ENCODE results near the gene BRCC3. TPM values are rescaled to one million over a fixed set of nuclear protein-coding genes. Genes with fewer than 3 reads are reported as not detected.
A peak's percentile ranks its signal among the peaks of the same experiment; 100 is the strongest.
"Not testable (repeated sequence)": the region's sequence is repeated elsewhere in the genome, so short reads cannot be mapped to it uniquely, and the experiment has no call there.

Gene BRCC3
- total and polyA plus RNA-seq, 12 donors, result 4.9 to 20.3 (median 15.8) TPM

GRCh38 chrX:155144926-155145325 is 73.6 kb downstream of the BRCC3 start:
- intact Hi-C loops (cut with DNase I), result no loop called here
- TF ChIP-seq CTCF (IDR thresholded peaks at IDR 0.05), result no peak
- DNase-seq, result no peak
- no peaks in the 10 kb centered on the region for H3K36me3 ChIP-seq
- H3K4me3 ChIP-seq, result no peak overlapping the region
- H3K4me1 ChIP-seq, result no peaks in the 10 kb centered on the region
- H3K27me3 ChIP-seq, result peaks cover 0 to 4% (median 0%) of the 10 kb centered on the region in 7 donors
- 75 to 80% methylated on average over 4 of the region's 4 CpGs for WGBS, 2 donors
- ATAC-seq, result no peak
- H3K9me3 ChIP-seq, result no peaks in the 10 kb centered on the region
- no peak overlapping the region for H3K27ac ChIP-seq

- intact Hi-C loops (cut with DNase I); H3K4me1 ChIP-seq; H3K27ac ChIP-seq; DNase-seq; H3K9me3 ChIP-seq; H3K27me3 ChIP-seq; H3K4me3 ChIP-seq; H3K36me3 ChIP-seq: not testable (repeated sequence)
- peak in 7 of 8 donors; percentile 46 to 74 (median 57) for ATAC-seq
- WGBS, 2 donors, result 7% methylated on average over 1 of the region's 6 CpGs; no CpG with 5 or more reads in 1 of the 2 donors
Observed at GRCh38 chrX:155147612-155148011, 76.3 kb downstream of the BRCC3 start.

GRCh38 chrX:155148166-155148565 is 76.9 kb downstream of the BRCC3 start:
- H3K4me1 ChIP-seq, result not testable (repeated sequence)

GRCh38 chrX:155148724-155149537 is 77.6 kb downstream of the BRCC3 start:
- no peaks in the 10 kb centered on the region for H3K27me3 ChIP-seq
- H3K36me3 ChIP-seq, result no peaks in the 10 kb centered on the region
- peak in 7 of 9 donors; percentile 35 to 58 (median 38) for TF ChIP-seq CTCF (IDR thresholded peaks at IDR 0.05)
- WGBS, 2 donors, result 68% methylated on average over 7 of the region's 7 CpGs
- ATAC-seq (no peak), DNase-seq (no peak)
- no peak overlapping the region for H3K4me3 ChIP-seq
- H3K9me3 ChIP-seq, result peaks cover 0 to 5% (median 0%) of the 10 kb centered on the region in 11 donors
- intact Hi-C loops (cut with DNase I), result no loop called here
- H3K4me1 ChIP-seq, result no peaks in the 10 kb centered on the region
- H3K27ac ChIP-seq, result no peak overlapping the region

More at GRCh38 chrX:155148166-155148565, 76.9 kb downstream of the BRCC3 start:
- DNase-seq; H3K9me3 ChIP-seq; intact Hi-C loops (cut with DNase I); H3K4me3 ChIP-seq; H3K27me3 ChIP-seq; H3K36me3 ChIP-seq; H3K27ac ChIP-seq: not testable (repeated sequence)
- peak in 1 of 8 donors; percentile 13 for ATAC-seq
- no CpG with 5 or more reads among the region's 11 CpGs for WGBS, 2 donors

GRCh38 chrX:155169881-155170280 is 98.6 kb downstream of the BRCC3 start:
- no peak overlapping the region for H3K4me3 ChIP-seq
- DNase-seq (no peak), ATAC-seq (no peak)
- no peaks in the 10 kb centered on the region for H3K36me3 ChIP-seq
- H3K9me3 ChIP-seq, result no peaks in the 10 kb centered on the region
- H3K27me3 ChIP-seq, result no peaks in the 10 kb centered on the region
- intact Hi-C loops (cut with DNase I), result no loop called here
- no peak overlapping the region for H3K27ac ChIP-seq
- no peaks in the 10 kb centered on the region for H3K4me1 ChIP-seq
- no peak for TF ChIP-seq CTCF (IDR thresholded peaks at IDR 0.05)
- 34 to 40% methylated on average over 2 of the region's 2 CpGs for WGBS, 2 donors

Other genes starting within 250 kb of the BRCC3 start
- under 1 TPM in 3 of 10 donors, not detected in 7; 0.28 to 0.47 (median 0.28) TPM for gene SMIM9, start 236.8 kb upstream of the BRCC3 start, total RNA-seq
- gene SMIM9, start 236.8 kb upstream of the BRCC3 start, polyA plus RNA-seq, result not detected
- gene F8A1, start 185.2 kb upstream of the BRCC3 start, total RNA-seq, result 10 to 100 TPM; 16.1 to 34.3 (median 26.9) TPM
- gene F8A1, start 185.2 kb upstream of the BRCC3 start, polyA plus RNA-seq, result 10 to 100 TPM; 13.9 to 41.5 TPM
- 10 to 100 TPM; 21.6 to 92.4 (median 36.4) TPM for gene F8, start 48.8 kb upstream of the BRCC3 start, total RNA-seq
- gene F8, start 48.8 kb upstream of the BRCC3 start, polyA plus RNA-seq, result 10 to 100 TPM; 40.6 to 80.4 TPM
- gene FUNDC2, start 44.7 kb upstream of the BRCC3 start, total RNA-seq, result 100 to 1,000 TPM; 249 to 428 (median 312) TPM
- 100 to 1,000 TPM; 234 to 530 TPM for gene FUNDC2, start 44.7 kb upstream of the BRCC3 start, polyA plus RNA-seq
- 10 to 100 TPM; 16.6 to 25.8 (median 21.6) TPM for gene CMC4, start 372 bp upstream of the BRCC3 start, total RNA-seq
- 10 to 100 TPM; 30.6 to 33.5 TPM for gene CMC4, start 372 bp upstream of the BRCC3 start, polyA plus RNA-seq
- gene MTCP1, start 372 bp upstream of the BRCC3 start, total RNA-seq, result 10 to 100 TPM; 32.3 to 53.5 (median 48.8) TPM
- 100 to 1,000 TPM in 1 of 2 donors, 10 to 100 TPM in 1; 21.2 to 384 TPM for gene MTCP1, start 372 bp upstream of the BRCC3 start, polyA plus RNA-seq
- gene VBP1, start 145.0 kb downstream of the BRCC3 start, total RNA-seq, result 10 to 100 TPM; 62.4 to 85.0 (median 73.0) TPM
- 10 to 100 TPM; 21.4 to 57.0 TPM for gene VBP1, start 145.0 kb downstream of the BRCC3 start, polyA plus RNA-seq
- gene RAB39B, start 193.0 kb downstream of the BRCC3 start, total RNA-seq, result under 1 TPM in 7 of 10 donors, not detected in 3; 0.07 to 0.25 (median 0.17) TPM
- gene RAB39B, start 193.0 kb downstream of the BRCC3 start, polyA plus RNA-seq, result under 1 TPM; 0.22 TPM